ENCODE measurements around the gene PROK1. TPM values are rescaled to one million over a fixed set of nuclear protein-coding genes. Genes with fewer than 3 reads are reported as not detected.
"Not testable (repeated sequence)": the region's sequence is repeated elsewhere in the genome, so short reads cannot be mapped to it uniquely, and the experiment has no call there.

The PROK1 gene
- total RNA-seq: not detected

GRCh38 chr1:110450929-110451328 lies at the start of gene PROK1:
TSS of gene PROK1 (plus strand) at chr1:110451149. CDS start at chr1:110451217, 68 bp downstream.
- Mint-ChIP-seq H3K36me3 (no peaks in the 10 kb centered on the region), H3K9me3 (no peaks in the 10 kb centered on the region), H3K27ac (no peak within 1 kb of the TSS)
- DNase-seq (ENCODE audit: low spot score in 2 of 2) (no peak), ATAC-seq (no peak)

- ATAC-seq: no peak
- DNase-seq (ENCODE audit: low spot score in 2 of 2): no peak
- H3K36me3 Mint-ChIP-seq: peaks cover 10 to 11% of the 10 kb centered on the region in 2 donors
- no peaks in the 10 kb centered on the region for H3K9me3 Mint-ChIP-seq
- H3K27ac Mint-ChIP-seq: peak overlapping the region in 1 of 2 donors; percentile 65
These were observed 47.1 kb upstream of the PROK1 start for GRCh38 chr1:110403805-110404204.

- peaks cover 10 to 11% of the 10 kb centered on the region in 2 donors for H3K36me3 Mint-ChIP-seq
- no peak for ATAC-seq
- DNase-seq (ENCODE audit: low spot score in 2 of 2): no peak
- no peaks in the 10 kb centered on the region for H3K9me3 Mint-ChIP-seq
- no peak overlapping the region for H3K27ac Mint-ChIP-seq
These were observed 46.5 kb upstream of the PROK1 start for GRCh38 chr1:110404401-110404800.

GRCh38 chr1:110406407-110406806 lies 44.5 kb upstream of the PROK1 start:
- not testable (repeated sequence) for DNase-seq (ENCODE audit: low spot score in 2 of 2)

GRCh38 chr1:110407260-110408210 lies 43.4 kb upstream of the PROK1 start, which contains the start of gene LAMTOR5:
TSS of gene LAMTOR5 (minus strand) at chr1:110407694. CDS start at chr1:110407620, 74 bp downstream.
- ATAC-seq: peak; percentile 97 to 98
- Mint-ChIP-seq H3K36me3 (peaks cover 10 to 11% of the 10 kb centered on the region in 2 donors), H3K27ac (peak within 1 kb of the TSS; percentile 99 to 100), H3K9me3 (no peaks in the 10 kb centered on the region)
- peak; percentile 88 to 93 for DNase-seq (ENCODE audit: low spot score in 2 of 2)

More at GRCh38 chr1:110406407-110406806, 44.5 kb upstream of the PROK1 start:
- not testable (repeated sequence) for H3K9me3 Mint-ChIP-seq, ATAC-seq
- H3K27ac Mint-ChIP-seq: peak overlapping the region; percentile 99 to 100
- peaks cover 10 to 11% of the 10 kb centered on the region in 2 donors for H3K36me3 Mint-ChIP-seq

GRCh38 chr1:110408488-110408887 lies 42.5 kb upstream of the PROK1 start:
- ATAC-seq: no peak
- H3K27ac Mint-ChIP-seq: peak overlapping the region; percentile 50 to 99
- DNase-seq (ENCODE audit: low spot score in 2 of 2): no peak
- peaks cover 10 to 11% of the 10 kb centered on the region in 2 donors for H3K36me3 Mint-ChIP-seq
- no peaks in the 10 kb centered on the region for H3K9me3 Mint-ChIP-seq

- H3K27ac Mint-ChIP-seq: no peak overlapping the region
- no peak for ATAC-seq
- peaks cover 10 to 11% of the 10 kb centered on the region in 2 donors for H3K36me3 Mint-ChIP-seq
- DNase-seq (ENCODE audit: low spot score in 2 of 2): no peak
- H3K9me3 Mint-ChIP-seq: no peaks in the 10 kb centered on the region
These were observed 41.6 kb upstream of the PROK1 start for GRCh38 chr1:110409316-110409715.

- Mint-ChIP-seq H3K9me3 (no peaks in the 10 kb centered on the region), H3K36me3 (peaks cover 10 to 11% of the 10 kb centered on the region in 2 donors), H3K27ac (no peak overlapping the region)
- DNase-seq (ENCODE audit: low spot score in 2 of 2) (no peak), ATAC-seq (no peak)
These were observed 39.7 kb upstream of the PROK1 start for GRCh38 chr1:110411173-110411735.

GRCh38 chr1:110412576-110412975 lies 38.4 kb upstream of the PROK1 start:
- DNase-seq (ENCODE audit: low spot score in 2 of 2) (peak in 1 of 2 donors; percentile 68), ATAC-seq (peak; percentile 24 to 58)
- no peak overlapping the region for H3K27ac Mint-ChIP-seq
- no peaks in the 10 kb centered on the region for H3K9me3 Mint-ChIP-seq
- peaks cover 4% of the 10 kb centered on the region in 2 donors for H3K36me3 Mint-ChIP-seq

GRCh38 chr1:110413045-110413444 lies 37.9 kb upstream of the PROK1 start:
- not testable (repeated sequence) for H3K27ac Mint-ChIP-seq; H3K36me3 Mint-ChIP-seq; DNase-seq (ENCODE audit: low spot score in 2 of 2); H3K9me3 Mint-ChIP-seq; ATAC-seq

GRCh38 chr1:110418729-110419128 lies 32.2 kb upstream of the PROK1 start:
- Mint-ChIP-seq H3K9me3 (no peaks in the 10 kb centered on the region), H3K27ac (no peak overlapping the region), H3K36me3 (no peaks in the 10 kb centered on the region)
- ATAC-seq (no peak), DNase-seq (ENCODE audit: low spot score in 2 of 2) (no peak)

GRCh38 chr1:110420023-110420662 lies 30.8 kb upstream of the PROK1 start:
- no peak overlapping the region for H3K27ac Mint-ChIP-seq
- no peaks in the 10 kb centered on the region for H3K9me3 Mint-ChIP-seq
- no peak for ATAC-seq

GRCh38 chr1:110420874-110421793 lies 29.8 kb upstream of the PROK1 start:
- ATAC-seq: peak; percentile 40 to 64
- peak overlapping the region in 1 of 2 donors; percentile 41 for H3K27ac Mint-ChIP-seq
- no peaks in the 10 kb centered on the region for H3K9me3 Mint-ChIP-seq
- H3K36me3 Mint-ChIP-seq: no peaks in the 10 kb centered on the region
- no peak for DNase-seq (ENCODE audit: low spot score in 2 of 2)

More at GRCh38 chr1:110420023-110420662, 30.8 kb upstream of the PROK1 start:
- no peak for DNase-seq (ENCODE audit: low spot score in 2 of 2)
- no peaks in the 10 kb centered on the region for H3K36me3 Mint-ChIP-seq

- Mint-ChIP-seq H3K36me3 (no peaks in the 10 kb centered on the region), H3K27ac (no peak overlapping the region), H3K9me3 (no peaks in the 10 kb centered on the region)
- ATAC-seq (no peak), DNase-seq (ENCODE audit: low spot score in 2 of 2) (no peak)
These were observed 26.0 kb upstream of the PROK1 start for GRCh38 chr1:110424699-110425611.

- DNase-seq (ENCODE audit: low spot score in 2 of 2) (no peak), ATAC-seq (no peak)
- H3K9me3 Mint-ChIP-seq: no peaks in the 10 kb centered on the region
- no peak overlapping the region for H3K27ac Mint-ChIP-seq
- H3K36me3 Mint-ChIP-seq: no peaks in the 10 kb centered on the region
These were observed 25.3 kb upstream of the PROK1 start for GRCh38 chr1:110425612-110426152.
